ENCODE results near the gene NPLOC4.

Gene NPLOC4

GRCh38 chr17:81552244-81553017 is 84.5 kb downstream of the NPLOC4 start, which contains the start of gene FAAP100:
Gene FAAP100 (minus strand): TSS chr17:81552353. CDS start chr17:81552330, 23 bp downstream.
- H3K27ac ChIP-seq (ENCODE audit: low read length), result peak within 1 kb of the TSS; percentile 79
- H3K4me2 ChIP-seq (ENCODE audit: insufficient read depth, low read length), result peak within 1 kb of the TSS; percentile 98
- H3K36me3 ChIP-seq (ENCODE audit: insufficient read depth, low read length), result peaks cover 51% of the 10 kb centered on the region
- DNase-seq, result peak; percentile 83
- H2AFZ ChIP-seq (ENCODE audit: low read depth, low read length), result peak within 1 kb of the TSS; percentile 93
- H3K9me3 ChIP-seq (ENCODE audit: insufficient read depth, low read length, severe bottlenecking), result no peaks in the 10 kb centered on the region
- peaks cover 40% of the 10 kb centered on the region for H3K79me2 ChIP-seq (ENCODE audit: insufficient read depth, low read length)
- H3K9ac ChIP-seq (ENCODE audit: low read depth, low read length), result peak within 1 kb of the TSS; percentile 95
- H3K4me1 ChIP-seq (ENCODE audit: insufficient read depth, low read length), result peaks cover 44% of the 10 kb centered on the region
- ATAC-seq (ENCODE audit: insufficient read depth, low read depth), result peak; percentile 56
- peaks cover 34% of the 10 kb centered on the region for H4K20me1 ChIP-seq (ENCODE audit: insufficient read depth, low read length)
- peak within 1 kb of the TSS; percentile 75 to 85 for H3K4me3 ChIP-seq (ENCODE audit: low read depth in 1 of 2, low read length in 2 of 2)
- no peak for TF ChIP-seq CTCF (IDR thresholded peaks at IDR 0.05; ENCODE audit: borderline replicate concordance, extremely low read depth, low read length, poor library complexity, severe bottlenecking)
- TF ChIP-seq EZH2 (IDR thresholded peaks at IDR 0.05; ENCODE audit: borderline replicate concordance, low read depth, low read length, severe bottlenecking), result no peak
- H3K27me3 ChIP-seq (ENCODE audit: insufficient read depth, low read length, poor library complexity), result no peaks in the 10 kb centered on the region

DNA sequence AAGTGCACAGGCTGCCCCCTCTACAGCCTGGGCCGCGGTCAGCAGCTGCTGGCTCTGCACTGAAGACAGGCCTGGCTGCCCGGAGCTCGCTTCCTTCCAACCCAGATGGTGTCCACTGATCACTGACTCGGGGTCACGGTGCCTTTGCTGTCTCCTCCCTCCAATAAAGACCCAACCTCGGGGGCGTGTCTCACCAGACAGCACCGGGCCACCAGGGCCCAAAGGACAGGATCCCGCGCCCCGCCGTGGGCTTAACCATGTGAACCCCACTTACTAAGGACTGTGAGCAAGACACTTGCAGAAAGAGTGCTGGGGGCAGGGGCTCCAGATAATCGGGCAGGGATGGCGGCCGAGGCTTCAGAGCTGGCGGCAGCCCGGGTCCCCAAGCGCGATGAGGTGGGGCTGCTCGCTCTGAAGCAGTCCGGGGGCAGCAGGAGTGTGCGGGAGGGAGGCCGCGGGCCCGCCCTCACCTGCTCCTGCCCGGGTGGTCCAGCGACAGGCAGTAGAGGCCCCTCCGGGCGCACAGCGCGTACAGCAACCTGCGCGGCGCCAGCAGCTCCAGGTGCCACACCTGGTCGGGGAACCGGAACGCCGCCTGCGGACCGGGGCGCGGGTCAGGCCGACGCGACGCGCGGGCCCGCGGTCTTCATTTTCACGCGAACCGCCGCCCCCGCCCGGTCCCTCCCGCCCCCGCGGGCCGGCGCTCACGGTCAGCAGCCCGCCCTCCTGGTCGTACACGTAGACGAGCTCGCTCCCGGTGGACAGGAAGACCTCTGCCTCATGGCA is 85.3 kb downstream of the NPLOC4 start:
- no peak for DNase-seq
- H4K20me1 ChIP-seq (ENCODE audit: insufficient read depth, low read length), result peaks cover 29% of the 10 kb centered on the region
- no peaks in the 10 kb centered on the region for H3K9me3 ChIP-seq (ENCODE audit: insufficient read depth, low read length, severe bottlenecking)
- H3K27me3 ChIP-seq (ENCODE audit: insufficient read depth, low read length, poor library complexity), result no peaks in the 10 kb centered on the region
- ATAC-seq (ENCODE audit: insufficient read depth, low read depth), result no peak
- H3K27ac ChIP-seq (ENCODE audit: low read length), result peak overlapping the region; percentile 79
- H2AFZ ChIP-seq (ENCODE audit: low read depth, low read length), result peak overlapping the region; percentile 93
- peak overlapping the region; percentile 98 for H3K4me2 ChIP-seq (ENCODE audit: insufficient read depth, low read length)
- peak overlapping the region; percentile 75 to 85 for H3K4me3 ChIP-seq (ENCODE audit: low read depth in 1 of 2, low read length in 2 of 2)
- TF ChIP-seq CTCF (IDR thresholded peaks at IDR 0.05; ENCODE audit: borderline replicate concordance, extremely low read depth, low read length, poor library complexity, severe bottlenecking), result no peak
- TF ChIP-seq EZH2 (IDR thresholded peaks at IDR 0.05; ENCODE audit: borderline replicate concordance, low read depth, low read length, severe bottlenecking), result no peak
- H3K9ac ChIP-seq (ENCODE audit: low read depth, low read length), result peak overlapping the region; percentile 95
- H3K36me3 ChIP-seq (ENCODE audit: insufficient read depth, low read length), result peaks cover 51% of the 10 kb centered on the region
- peaks cover 40% of the 10 kb centered on the region for H3K79me2 ChIP-seq (ENCODE audit: insufficient read depth, low read length)
- H3K4me1 ChIP-seq (ENCODE audit: insufficient read depth, low read length), result peaks cover 44% of the 10 kb centered on the region

GRCh38 chr17:81550830-81551457 is 86.0 kb downstream of the NPLOC4 start:
- Histone ChIP-seq H3K4me1 (ENCODE audit: insufficient read depth, low read length) (peaks cover 44% of the 10 kb centered on the region), H3K27me3 (ENCODE audit: insufficient read depth, low read length, poor library complexity) (no peaks in the 10 kb centered on the region)

More at GRCh38 chr17:81550830-81551457, 86.0 kb downstream of the NPLOC4 start:
- DNase-seq, result no peak
- Histone ChIP-seq H3K9me3 (ENCODE audit: insufficient read depth, low read length, severe bottlenecking) (no peaks in the 10 kb centered on the region), H3K27ac (ENCODE audit: low read length) (peak overlapping the region; percentile 79), H3K4me2 (ENCODE audit: insufficient read depth, low read length) (peak overlapping the region; percentile 98), H4K20me1 (ENCODE audit: insufficient read depth, low read length) (peaks cover 26% of the 10 kb centered on the region), H3K4me3 (ENCODE audit: low read depth in 1 of 2, low read length in 2 of 2) (peak overlapping the region; percentile 75 to 85; a peak in 3 of 4 replicates), H3K36me3 (ENCODE audit: insufficient read depth, low read length) (peaks cover 53% of the 10 kb centered on the region), H3K79me2 (ENCODE audit: insufficient read depth, low read length) (peaks cover 40% of the 10 kb centered on the region), H3K9ac (ENCODE audit: low read depth, low read length) (peak overlapping the region; percentile 95), H2AFZ (ENCODE audit: low read depth, low read length) (no peak overlapping the region)
- no peak for TF ChIP-seq EZH2 (IDR thresholded peaks at IDR 0.05; ENCODE audit: borderline replicate concordance, low read depth, low read length, severe bottlenecking)
- no peak for TF ChIP-seq CTCF (IDR thresholded peaks at IDR 0.05; ENCODE audit: borderline replicate concordance, extremely low read depth, low read length, poor library complexity, severe bottlenecking)
- no peak for ATAC-seq (ENCODE audit: insufficient read depth, low read depth)

Measured in DND-41 (cell line).